B cell (primary cell): ENCODE measurements around the gene HCFC1.

Source experiments
- CTCF ChIP-seq: fragments of 200-600 bp; IDR thresholded peaks from one replicate; pipeline ENCODE4 v1.8.0; 2022; ENCODE audit warnings: antibody characterized with exemption, mild to moderate bottlenecking
- EZH2 ChIP-seq: IDR thresholded peaks from 2 replicates; pipeline ENCODE4 v1.6.1; 2012; ENCODE audit warnings: borderline replicate concordance, low read depth, mild to moderate bottlenecking, moderate library complexity, low read length; ENCODE audit not compliant: insufficient read depth, poor library complexity, severe bottlenecking

GRCh38 chrX:154011376-154012335 lies 40.0 kb upstream of the HCFC1 start:
- no peak for TF ChIP-seq CTCF
- no peak for TF ChIP-seq EZH2
